Esophagus muscularis mucosa (tissue), 4 donors: ENCODE data around the gene TAP1. TPM values are rescaled to one million over a fixed set of nuclear protein-coding genes. Genes with fewer than 3 reads are reported as not detected.

Source experiments
- DNase-seq: peaks from one replicate; pipeline ENCODE4 v3.0.0-alpha.2; 2017; ENCODE audit errors: extremely low spot score
- H3K27ac ChIP-seq, 4 donors: fragments of 200-600 bp; sonication (generic); replicated peaks in 1 of 4; 1 replicate in 3 of 4; 2 replicates in 1 of 4; pipeline ENCODE4 v1.5.1; 2016 to 2019; ENCODE audit warnings: mild to moderate bottlenecking in 1 of 4
- H3K27me3 ChIP-seq, 4 donors: fragments of 200-600 bp; sonication (generic); one replicate each; pipeline versions ENCODE4 v1.5.1 to v1.6.0; 2016 to 2019
- H3K36me3 ChIP-seq, 4 donors: fragments of 200-600 bp; sonication (generic); one replicate each; pipeline ENCODE4 v1.5.1; 2016 to 2019
- H3K4me1 ChIP-seq, 4 donors: fragments of 200-600 bp; sonication (generic); one replicate each; pipeline ENCODE4 v1.5.1; 2016 to 2019
- H3K4me3 ChIP-seq, 4 donors: fragments of 200-600 bp; sonication (generic); 1 replicate in 2 of 4; 2 replicates in 2 of 4; pipeline ENCODE4 v1.5.1; 2016 to 2019; ENCODE audit warnings: mild to moderate bottlenecking in 4 of 4, moderate library complexity in 1 of 4
- H3K9me3 ChIP-seq, 4 donors: fragments of 200-600 bp; sonication (generic); 1 replicate in 3 of 4; 2 replicates in 1 of 4; pipeline ENCODE4 v1.5.1; 2016 to 2019
- EP300 ChIP-seq: sonication (generic); formaldehyde crosslinking; IDR thresholded peaks from one replicate; pipeline ENCODE4 v1.6.1; 2017; ENCODE audit warnings: antibody characterized with exemption
- POLR2A ChIP-seq: fragments of 450-650 bp; IDR thresholded peaks from one replicate; pipeline ENCODE4 v1.6.1; 2017; ENCODE audit warnings: antibody characterized with exemption, moderate library complexity, mild to moderate bottlenecking, low read depth
- POLR2AphosphoS5 ChIP-seq, 2 donors: sonication (generic); formaldehyde crosslinking; IDR thresholded peaks; one replicate each; pipeline ENCODE4 v1.6.1; 2017; ENCODE audit warnings: antibody characterized with exemption in 2 of 2
- WGBS: methylation state at CpG from one replicate; pipeline ENCODE4 v1.1.5; 2018; 5-methylcytosine and 5-hydroxymethylcytosine counted together
- intact Hi-C: fragments of 100-400 bp; cut with DNase I; formaldehyde crosslinking; loops from one replicate; pipeline ENCODE4 v1.15.1; 2023
- total RNA-seq, 4 donors: library from RNA; depleted of rRNA; stranded (reverse); fragments of >200 nt; gene quantifications; one replicate each; pipeline versions ENCODE4 v1.1.0 to v1.2.1, GENCODE V29; 2016
- TF ChIP-seq, protein P1 (sequence below), 3 experiments: fragments of 200-600 bp in 2 of 3; fragments of 450-650 bp in 1 of 3; sonication (generic) in 2 of 3; IDR thresholded peaks; one replicate each; pipeline ENCODE4 v1.5.1; 2017 to 2019; ENCODE audit warnings: antibody characterized with exemption in 3 of 3, mild to moderate bottlenecking in 2 of 3, moderate library complexity in 1 of 3

The TAP1 gene
- total RNA-seq, 4 donors from 2014 or later = 28.7 to 45.7 (median 34.8) TPM

- H3K27ac ChIP-seq = no peak overlapping the region
- no peak overlapping the region for H3K4me3 ChIP-seq
- H3K36me3 ChIP-seq = peaks cover 24 to 67% (median 61%) of the 10 kb centered on the region in 4 donors
- WGBS = 79% methylated on average over 6 of the region's 6 CpGs
- H3K27me3 ChIP-seq = no peaks in the 10 kb centered on the region
- H3K4me1 ChIP-seq = peaks cover 12 to 56% (median 38%) of the 10 kb centered on the region in 4 donors
- intact Hi-C loops = no loop called here
- TF ChIP-seq POLR2AphosphoS5 (IDR thresholded peaks at IDR 0.05) = no peak
- no peak for TF ChIP-seq POLR2A
- TF ChIP-seq, protein P1, sequence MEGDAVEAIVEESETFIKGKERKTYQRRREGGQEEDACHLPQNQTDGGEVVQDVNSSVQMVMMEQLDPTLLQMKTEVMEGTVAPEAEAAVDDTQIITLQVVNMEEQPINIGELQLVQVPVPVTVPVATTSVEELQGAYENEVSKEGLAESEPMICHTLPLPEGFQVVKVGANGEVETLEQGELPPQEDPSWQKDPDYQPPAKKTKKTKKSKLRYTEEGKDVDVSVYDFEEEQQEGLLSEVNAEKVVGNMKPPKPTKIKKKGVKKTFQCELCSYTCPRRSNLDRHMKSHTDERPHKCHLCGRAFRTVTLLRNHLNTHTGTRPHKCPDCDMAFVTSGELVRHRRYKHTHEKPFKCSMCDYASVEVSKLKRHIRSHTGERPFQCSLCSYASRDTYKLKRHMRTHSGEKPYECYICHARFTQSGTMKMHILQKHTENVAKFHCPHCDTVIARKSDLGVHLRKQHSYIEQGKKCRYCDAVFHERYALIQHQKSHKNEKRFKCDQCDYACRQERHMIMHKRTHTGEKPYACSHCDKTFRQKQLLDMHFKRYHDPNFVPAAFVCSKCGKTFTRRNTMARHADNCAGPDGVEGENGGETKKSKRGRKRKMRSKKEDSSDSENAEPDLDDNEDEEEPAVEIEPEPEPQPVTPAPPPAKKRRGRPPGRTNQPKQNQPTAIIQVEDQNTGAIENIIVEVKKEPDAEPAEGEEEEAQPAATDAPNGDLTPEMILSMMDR (IDR thresholded peaks at IDR 0.05) = no peak
- TF ChIP-seq EP300 = no peak
- no peaks in the 10 kb centered on the region for H3K9me3 ChIP-seq
- DNase-seq = peak; percentile 34
These were observed 4.4 kb downstream of the TAP1 start for GRCh38 chr6:32849126-32849525.

DNA sequence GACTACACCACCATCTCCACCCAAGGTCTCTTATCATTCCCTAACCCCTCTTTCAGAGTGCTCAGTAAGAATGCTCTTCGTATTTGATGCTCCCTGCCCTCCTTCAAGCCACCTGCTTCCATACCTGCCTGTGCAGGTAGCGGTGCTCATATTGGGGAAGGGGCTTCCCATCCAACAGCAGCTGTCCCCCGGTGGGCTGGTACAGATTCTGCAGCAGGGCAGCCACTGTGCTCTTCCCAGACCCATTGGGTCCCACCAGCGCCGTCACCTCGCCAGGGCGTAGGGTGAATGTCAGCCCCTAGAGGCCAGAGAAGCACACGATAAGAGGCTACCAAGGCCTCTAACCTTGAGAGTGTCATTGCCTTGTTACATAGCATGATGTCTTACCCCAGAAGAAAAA, 5.7 kb downstream of the TAP1 start:
- 97% methylated on average over 6 of the region's 8 CpGs for WGBS
- H3K27ac ChIP-seq = no peak overlapping the region
- TF ChIP-seq, protein P1 (IDR thresholded peaks at IDR 0.05) = no peak
- TF ChIP-seq EP300 (no peak), POLR2AphosphoS5 (IDR thresholded peaks at IDR 0.05) (no peak), POLR2A (no peak)
- intact Hi-C loops = no loop called here
- H3K9me3 ChIP-seq = no peaks in the 10 kb centered on the region
- peaks cover 21 to 63% (median 44%) of the 10 kb centered on the region in 4 donors for H3K4me1 ChIP-seq
- DNase-seq = no peak
- H3K36me3 ChIP-seq = peaks cover 24 to 67% (median 61%) of the 10 kb centered on the region in 4 donors
- H3K27me3 ChIP-seq = no peaks in the 10 kb centered on the region
- no peak overlapping the region for H3K4me3 ChIP-seq

DNA sequence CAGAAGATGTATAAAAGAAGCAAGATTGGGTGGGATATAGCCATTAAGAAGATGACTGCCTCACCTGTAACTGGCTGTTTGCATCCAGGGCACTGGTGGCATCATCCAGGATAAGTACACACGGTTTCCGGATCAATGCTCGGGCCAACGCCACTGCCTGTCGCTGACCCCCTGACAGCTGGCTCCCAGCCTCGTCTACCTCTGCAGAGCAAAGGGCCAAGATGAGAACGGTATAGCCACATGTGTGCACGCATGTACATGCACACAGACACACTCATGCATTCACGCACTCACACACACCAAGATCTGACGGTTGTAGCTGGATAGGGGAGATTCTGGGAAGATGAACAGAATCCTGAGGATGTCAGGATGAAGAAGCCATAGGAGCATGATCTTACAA, 6.5 kb downstream of the TAP1 start:
- intact Hi-C loops = no loop called here
- 92% methylated on average over 10 of the region's 10 CpGs for WGBS
- peaks cover 22 to 66% (median 42%) of the 10 kb centered on the region in 4 donors for H3K4me1 ChIP-seq

DNA sequence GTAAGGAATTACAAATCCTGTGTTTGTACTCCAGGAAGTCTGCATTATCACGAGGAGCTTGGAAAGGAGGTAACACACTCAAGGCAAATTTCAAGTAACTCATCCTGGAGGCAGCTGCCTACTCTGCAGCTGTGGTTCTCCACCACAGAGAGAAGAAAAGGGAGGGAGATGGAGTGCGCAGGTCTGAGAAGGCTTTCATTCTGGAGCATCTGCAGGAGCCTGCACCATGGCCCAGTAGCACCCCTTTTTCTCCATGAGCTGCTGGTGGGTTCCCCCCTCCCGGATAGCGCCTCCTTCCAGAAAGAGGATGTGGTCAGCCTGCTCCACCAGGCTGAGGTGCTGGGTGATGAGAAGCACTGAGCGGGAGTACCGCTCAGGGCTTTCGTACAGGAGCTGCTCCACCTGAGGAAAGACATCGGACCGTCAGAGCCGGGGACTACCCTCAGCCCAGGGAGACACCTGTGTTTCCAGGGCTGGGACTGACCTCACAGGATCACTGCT, 8.1 kb downstream of the TAP1 start:
- TF ChIP-seq, protein P1 (IDR thresholded peaks at IDR 0.05) = no peak
- TF ChIP-seq EP300 (no peak), POLR2AphosphoS5 (IDR thresholded peaks at IDR 0.05) (no peak), POLR2A (no peak)
- H3K4me3 ChIP-seq = peak overlapping the region; percentile 7 to 87 (median 76)
- intact Hi-C loops = no loop called here
- H3K27me3 ChIP-seq = no peaks in the 10 kb centered on the region
- H3K4me1 ChIP-seq = peaks cover 24 to 57% (median 33%) of the 10 kb centered on the region in 4 donors
- 78% methylated on average over 9 of the region's 10 CpGs for WGBS
- peak overlapping the region in 3 of 4 donors; percentile 85 to 92 (median 86) for H3K27ac ChIP-seq
- no peaks in the 10 kb centered on the region for H3K9me3 ChIP-seq
- DNase-seq = peak; percentile 66
- H3K36me3 ChIP-seq = peaks cover 24 to 75% (median 62%) of the 10 kb centered on the region in 4 donors

More for the DNA sequence above, 6.5 kb downstream of the TAP1 start:
- H3K4me3 ChIP-seq = no peak overlapping the region
- no peaks in the 10 kb centered on the region for H3K9me3 ChIP-seq
- DNase-seq = peak; percentile 89
- TF ChIP-seq, protein P1 (IDR thresholded peaks at IDR 0.05) = no peak
- H3K27ac ChIP-seq = no peak overlapping the region
- no peaks in the 10 kb centered on the region for H3K27me3 ChIP-seq
- peaks cover 24 to 73% (median 63%) of the 10 kb centered on the region in 4 donors for H3K36me3 ChIP-seq
